HG03045 (cell line): Measurements from ENCODE around the gene AGBL5.

Experiments
- ATAC-seq: cut with Tn5 transposase; IDR thresholded peaks from one replicate; pipeline ENCODE4 v1.9.1; 2021; ENCODE audit warnings: mild to moderate bottlenecking, moderate library complexity; ENCODE audit not compliant: unreplicated experiment

The AGBL5 gene

GRCh38 chr2:27050996-27051901 is at the start of gene AGBL5:
AGBL5 (plus strand) TSS chr2:27051668; CDS start chr2:27052959, 1,291 bp downstream.
- ATAC-seq = peak; percentile 67

GRCh38 chr2:27001950-27002349 is 49.5 kb upstream of the AGBL5 start:
- ATAC-seq = no peak

GRCh38 chr2:27003007-27003406 is 48.5 kb upstream of the AGBL5 start:
- ATAC-seq = no peak

GRCh38 chr2:27003857-27004256 is 47.6 kb upstream of the AGBL5 start:
- no peak for ATAC-seq

GRCh38 chr2:27006602-27007415 is 44.7 kb upstream of the AGBL5 start:
- ATAC-seq = no peak

GRCh38 chr2:27007416-27008374 is 43.8 kb upstream of the AGBL5 start:
- ATAC-seq = no peak

- no peak for ATAC-seq
These were observed 42.8 kb upstream of the AGBL5 start for GRCh38 chr2:27008678-27009077.

GRCh38 chr2:27009083-27009482 is 42.4 kb upstream of the AGBL5 start:
- ATAC-seq = no peak

GRCh38 chr2:27009716-27010115 is 41.8 kb upstream of the AGBL5 start:
- no peak for ATAC-seq

- no peak for ATAC-seq
These were observed 41.3 kb upstream of the AGBL5 start for GRCh38 chr2:27010139-27010538.

- no peak for ATAC-seq
These were observed 37.7 kb upstream of the AGBL5 start for GRCh38 chr2:27013738-27014137.

- no peak for ATAC-seq
These were observed 36.6 kb upstream of the AGBL5 start for GRCh38 chr2:27014771-27015433.

- no peak for ATAC-seq
These were observed 34.6 kb upstream of the AGBL5 start for GRCh38 chr2:27016801-27017325.

GRCh38 chr2:27018142-27018541 is 33.3 kb upstream of the AGBL5 start:
- no peak for ATAC-seq

GRCh38 chr2:27019459-27019858 is 32.0 kb upstream of the AGBL5 start:
- no peak for ATAC-seq

- ATAC-seq = no peak
These were observed 31.3 kb upstream of the AGBL5 start for GRCh38 chr2:27019931-27020855.

GRCh38 chr2:27021253-27022049 is 30.0 kb upstream of the AGBL5 start:
- no peak for ATAC-seq

- no peak for ATAC-seq
These were observed 27.7 kb upstream of the AGBL5 start for GRCh38 chr2:27023740-27024139.
